Measurements from ENCODE around the gene ANK3. TPM values are rescaled to one million over a fixed set of nuclear protein-coding genes. Genes with fewer than 3 reads are reported as not detected.

Gene ANK3
- polyA plus RNA-seq, 1 experiment, result 0.13 TPM

GRCh38 chr10:60341969-60342368, 47.7 kb downstream of the ANK3 start:
- CTCF ChIA-PET, result no interaction called here
- H3K27me3 ChIP-seq (ENCODE audit: control insufficient read depth, insufficient read depth, low read length), result no peaks in the 10 kb centered on the region
- DNase-seq (ENCODE audit: low read depth), result no peak
- no peaks in the 10 kb centered on the region for H3K36me3 ChIP-seq (ENCODE audit: control insufficient read depth, insufficient read depth, low read length)
- POLR2A ChIA-PET, result no interaction called here
- no peak overlapping the region for H3K4me3 ChIP-seq (ENCODE audit: low read depth, low read length)
- no peak for TF ChIP-seq CTCF (IDR thresholded peaks at IDR 0.05; ENCODE audit: insufficient read depth, low read depth, low read length)

GRCh38 chr10:60340973-60341372, 48.7 kb downstream of the ANK3 start:
- DNase-seq (ENCODE audit: low read depth), result no peak
- ChIA-PET POLR2A (no interaction called here), CTCF (interaction anchor here (1.5 kb wide), 1 partner anchor 16 kb away, joined by 3 read pairs; no protein-coding TSS in a partner anchor)

GRCh38 chr10:60339757-60340156, 49.9 kb downstream of the ANK3 start:
- no peaks in the 10 kb centered on the region for H3K36me3 ChIP-seq (ENCODE audit: control insufficient read depth, insufficient read depth, low read length)
- H3K27me3 ChIP-seq (ENCODE audit: control insufficient read depth, insufficient read depth, low read length), result no peaks in the 10 kb centered on the region
- DNase-seq (ENCODE audit: low read depth), result no peak
- CTCF ChIA-PET, result interaction anchor here (0.7 to 1.5 kb wide), 4 partner anchors 12 to 1699 kb away, joined by 3 to 6 read pairs (median 4); no protein-coding TSS in a partner anchor
- POLR2A ChIA-PET, result no interaction called here
- H3K4me3 ChIP-seq (ENCODE audit: low read depth, low read length), result no peak overlapping the region
- no peak for TF ChIP-seq CTCF (IDR thresholded peaks at IDR 0.05; ENCODE audit: insufficient read depth, low read depth, low read length)

More at GRCh38 chr10:60340973-60341372, 48.7 kb downstream of the ANK3 start:
- Histone ChIP-seq H3K36me3 (ENCODE audit: control insufficient read depth, insufficient read depth, low read length) (no peaks in the 10 kb centered on the region), H3K4me3 (ENCODE audit: low read depth, low read length) (no peak overlapping the region), H3K27me3 (ENCODE audit: control insufficient read depth, insufficient read depth, low read length) (no peaks in the 10 kb centered on the region)
- no peak for TF ChIP-seq CTCF (IDR thresholded peaks at IDR 0.05; ENCODE audit: insufficient read depth, low read depth, low read length)

- no peaks in the 10 kb centered on the region for H3K36me3 ChIP-seq (ENCODE audit: control insufficient read depth, insufficient read depth, low read length)
- CTCF ChIA-PET, result interaction anchor here (0.6 to 1.5 kb wide), 3 partner anchors 13 to 101 kb away, joined by 3 to 6 read pairs (median 6); no protein-coding TSS in a partner anchor
- no peaks in the 10 kb centered on the region for H3K27me3 ChIP-seq (ENCODE audit: control insufficient read depth, insufficient read depth, low read length)
- POLR2A ChIA-PET, result no interaction called here
- no peak for DNase-seq (ENCODE audit: low read depth)
- no peak overlapping the region for H3K4me3 ChIP-seq (ENCODE audit: low read depth, low read length)
- TF ChIP-seq CTCF (IDR thresholded peaks at IDR 0.05; ENCODE audit: insufficient read depth, low read depth, low read length), result no peak
Measured at GRCh38 chr10:60338786-60339185, 50.9 kb downstream of the ANK3 start.

GRCh38 chr10:60338002-60338564, 51.6 kb downstream of the ANK3 start:
- Histone ChIP-seq H3K27me3 (ENCODE audit: control insufficient read depth, insufficient read depth, low read length) (no peaks in the 10 kb centered on the region), H3K36me3 (ENCODE audit: control insufficient read depth, insufficient read depth, low read length) (no peaks in the 10 kb centered on the region), H3K4me3 (ENCODE audit: low read depth, low read length) (no peak overlapping the region)
- ChIA-PET CTCF (no interaction called here), POLR2A (no interaction called here)
- TF ChIP-seq CTCF (IDR thresholded peaks at IDR 0.05; ENCODE audit: insufficient read depth, low read depth, low read length), result no peak
- no peak for DNase-seq (ENCODE audit: low read depth)

Data from BJ (cell line).